Measurements from ENCODE around the gene BPIFB3. TPM values are rescaled to one million over a fixed set of nuclear protein-coding genes. Genes with fewer than 3 reads are reported as not detected.
A peak's percentile ranks its signal among the peaks of the same experiment; 100 is the strongest.

Gene BPIFB3
- not detected for total RNA-seq

- DNase-seq = no peak
- Mint-ChIP-seq H3K9me3 (no peaks in the 10 kb centered on the region), H3K27me3 (ENCODE audit: low read depth) (no peaks in the 10 kb centered on the region), H3K4me1 (ENCODE audit: low read depth) (no peaks in the 10 kb centered on the region), H3K4me3 (no peak within 1 kb of the TSS), H3K36me3 (ENCODE audit: insufficient read depth) (no peaks in the 10 kb centered on the region)
- ATAC-seq = no peak
These were observed at the start of gene BPIFB3 for GRCh38 chr20:33053291-33054106. BPIFB3 (plus strand) TSS chr20:33053903; CDS start chr20:33055436, 1,533 bp downstream.

DNA sequence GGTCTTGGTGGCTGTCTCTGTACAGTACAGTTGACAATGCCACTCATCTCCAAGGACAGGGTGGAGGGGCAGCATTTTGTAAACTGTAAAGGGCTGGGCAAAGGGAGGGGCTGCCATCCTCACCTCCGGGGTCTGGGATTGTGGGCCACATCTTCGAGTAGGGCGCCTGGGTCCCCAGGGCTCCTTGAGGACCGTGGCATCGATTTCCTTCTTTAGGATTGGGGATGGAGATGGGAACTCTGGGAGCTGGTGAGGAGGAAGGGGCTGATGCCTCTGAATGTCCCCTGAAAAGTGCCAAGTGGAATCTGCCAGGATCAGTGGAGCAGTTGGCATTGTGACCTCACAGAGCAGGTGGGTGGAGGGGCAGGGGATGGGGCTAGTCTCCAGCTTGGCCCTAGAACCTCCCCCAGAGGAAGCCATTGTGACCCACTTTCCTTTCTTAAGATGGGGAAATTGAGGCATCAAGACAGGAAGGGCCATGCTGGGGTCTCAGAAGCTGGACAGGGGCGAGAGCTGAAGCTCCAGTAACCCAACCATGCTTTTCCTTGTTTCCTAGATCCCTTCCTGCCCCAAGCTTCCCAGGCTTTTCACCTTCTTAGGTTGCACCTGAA is 49.5 kb upstream of the BPIFB3 start, which contains the start of gene SUN5:
Gene SUN5, minus strand, starts transcription at position 293 of the 611 bp plus-strand sequence. Its CDS starts 93 bp downstream, at position 200.
- H3K9me3 Mint-ChIP-seq = peaks cover 5% of the 10 kb centered on the region
- no peaks in the 10 kb centered on the region for H3K27me3 Mint-ChIP-seq (ENCODE audit: low read depth)
- peaks cover 11% of the 10 kb centered on the region for H3K4me1 Mint-ChIP-seq (ENCODE audit: low read depth)
- peaks cover 2% of the 10 kb centered on the region for H3K36me3 Mint-ChIP-seq (ENCODE audit: insufficient read depth)
- H3K4me3 Mint-ChIP-seq = no peak within 1 kb of the TSS
- no peak for ATAC-seq
- no peak for DNase-seq

DNA sequence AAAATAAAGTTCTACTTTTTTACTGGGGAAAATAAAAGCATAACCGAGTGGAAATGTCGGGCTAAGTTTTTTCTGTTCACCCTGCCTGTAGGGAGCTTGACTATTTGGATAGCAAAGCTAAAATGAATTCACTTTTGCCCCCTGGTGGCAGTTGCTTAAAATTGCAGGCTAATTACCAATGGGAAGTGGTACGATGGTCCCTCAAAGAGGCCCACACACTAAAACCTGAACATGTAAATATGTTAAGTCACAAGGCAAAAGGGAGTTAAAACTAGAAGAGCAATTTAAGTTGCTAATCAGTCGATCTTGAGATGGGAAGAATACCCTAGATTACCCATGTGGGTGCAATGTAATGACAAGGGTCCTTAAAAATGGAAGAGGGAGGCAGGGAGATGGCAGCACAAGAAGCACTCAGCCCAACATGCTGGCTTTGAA is 48.6 kb upstream of the BPIFB3 start:
- Mint-ChIP-seq H3K4me1 (ENCODE audit: low read depth) (peaks cover 10% of the 10 kb centered on the region), H3K36me3 (ENCODE audit: insufficient read depth) (peaks cover 2% of the 10 kb centered on the region), H3K4me3 (no peak overlapping the region), H3K27me3 (ENCODE audit: low read depth) (no peaks in the 10 kb centered on the region), H3K9me3 (peaks cover 5% of the 10 kb centered on the region)
- DNase-seq = no peak
- peak in 1 of 2 donors; percentile 32 for ATAC-seq

- Mint-ChIP-seq H3K9me3 (peaks cover 5% of the 10 kb centered on the region), H3K36me3 (ENCODE audit: insufficient read depth) (peaks cover 2% of the 10 kb centered on the region), H3K27me3 (ENCODE audit: low read depth) (no peaks in the 10 kb centered on the region), H3K4me3 (no peak overlapping the region), H3K4me1 (ENCODE audit: low read depth) (peaks cover 8% of the 10 kb centered on the region)
- ATAC-seq = no peak
- no peak for DNase-seq
These were observed 47.6 kb upstream of the BPIFB3 start for GRCh38 chr20:33005908-33006775.

DNA sequence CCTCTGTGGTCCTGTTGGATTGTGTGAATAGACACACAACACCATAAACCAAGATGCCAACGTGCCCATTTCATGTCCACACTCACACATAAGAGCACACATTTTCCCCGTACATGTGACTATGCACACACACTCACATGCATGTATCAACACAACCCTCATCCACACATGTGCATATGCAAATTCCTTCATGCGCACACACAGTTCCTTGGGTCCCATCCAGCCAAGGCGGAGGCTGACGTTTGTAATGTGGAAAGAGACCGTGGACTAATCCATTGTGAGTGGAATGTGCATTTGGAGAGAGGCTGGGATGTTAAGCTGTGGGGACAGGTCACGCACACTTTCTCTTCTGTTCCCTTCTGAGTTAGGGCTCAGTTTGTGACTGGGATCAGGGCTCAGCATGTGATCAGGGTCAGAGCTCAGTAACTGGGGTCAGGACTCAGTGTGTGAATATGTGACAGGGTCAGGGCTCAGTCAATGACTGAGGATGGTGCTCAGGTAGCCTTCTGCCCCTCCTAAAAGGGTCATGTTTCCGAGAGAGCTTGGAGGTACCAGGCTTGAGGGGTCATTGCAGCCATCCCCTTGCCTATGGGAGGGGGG is 46.8 kb upstream of the BPIFB3 start:
- H3K27me3 Mint-ChIP-seq (ENCODE audit: low read depth) = no peaks in the 10 kb centered on the region
- no peak for DNase-seq
- peaks cover 2% of the 10 kb centered on the region for H3K36me3 Mint-ChIP-seq (ENCODE audit: insufficient read depth)
- H3K4me1 Mint-ChIP-seq (ENCODE audit: low read depth) = peaks cover 8% of the 10 kb centered on the region
- no peak for ATAC-seq
- H3K9me3 Mint-ChIP-seq = peaks cover 5% of the 10 kb centered on the region
- no peak overlapping the region for H3K4me3 Mint-ChIP-seq

GRCh38 chr20:33007376-33008335 is 46.0 kb upstream of the BPIFB3 start, which contains the start of gene BPIFB2:
BPIFB2 (plus strand) TSS chr20:33007704; CDS start chr20:33008575, 871 bp downstream.
- H3K4me3 Mint-ChIP-seq = no peak within 1 kb of the TSS
- H3K36me3 Mint-ChIP-seq (ENCODE audit: insufficient read depth) = peaks cover 2% of the 10 kb centered on the region
- H3K27me3 Mint-ChIP-seq (ENCODE audit: low read depth) = no peaks in the 10 kb centered on the region
- H3K4me1 Mint-ChIP-seq (ENCODE audit: low read depth) = peaks cover 6% of the 10 kb centered on the region
- no peak for DNase-seq
- peaks cover 5% of the 10 kb centered on the region for H3K9me3 Mint-ChIP-seq
- ATAC-seq = no peak

DNA sequence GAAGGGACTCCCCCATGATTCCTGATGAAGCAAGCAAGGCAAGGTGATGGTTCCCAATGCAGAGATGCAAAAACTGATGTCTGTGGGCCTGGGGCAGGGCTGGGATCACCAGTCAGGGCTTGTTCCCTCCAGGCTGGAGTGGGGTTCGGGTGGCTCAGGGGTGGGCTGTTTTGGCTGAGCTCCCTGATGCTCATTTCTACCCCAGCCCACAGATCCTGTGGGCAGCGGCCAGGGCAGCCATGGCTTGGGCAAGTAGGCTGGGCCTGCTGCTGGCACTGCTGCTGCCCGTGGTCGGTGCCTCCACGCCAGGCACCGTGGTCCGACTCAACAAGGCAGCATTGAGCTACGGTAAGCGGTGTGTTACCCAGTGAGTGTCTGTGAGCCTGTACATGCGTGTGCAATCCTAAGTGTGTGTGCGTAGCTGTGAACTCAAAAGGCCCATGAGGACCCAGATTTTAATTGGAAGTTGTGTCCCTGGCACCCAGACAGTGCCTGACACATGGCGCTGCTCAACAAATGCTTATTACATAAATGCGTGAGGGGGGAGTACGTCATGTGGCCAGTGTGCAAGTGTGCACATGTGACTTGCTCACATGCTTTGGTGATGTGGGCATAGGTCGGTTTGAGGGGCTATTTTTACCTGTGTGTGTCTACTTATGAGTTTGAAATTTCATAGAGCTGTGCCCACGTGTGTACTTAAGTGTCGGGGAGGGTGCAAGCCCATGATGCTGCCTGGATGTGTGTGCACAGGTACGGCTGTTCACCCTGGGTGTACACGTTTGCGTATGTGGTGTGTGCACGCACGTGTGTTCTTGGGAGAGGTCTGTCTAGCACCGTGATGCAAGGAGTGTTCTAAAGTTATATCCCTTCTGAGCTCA is 45.1 kb upstream of the BPIFB3 start:
- DNase-seq (no peak), ATAC-seq (no peak)
- Mint-ChIP-seq H3K9me3 (peaks cover 5% of the 10 kb centered on the region), H3K4me1 (ENCODE audit: low read depth) (peaks cover 6% of the 10 kb centered on the region), H3K4me3 (no peak overlapping the region), H3K36me3 (ENCODE audit: insufficient read depth) (peaks cover 2% of the 10 kb centered on the region), H3K27me3 (ENCODE audit: low read depth) (no peaks in the 10 kb centered on the region)

DNA sequence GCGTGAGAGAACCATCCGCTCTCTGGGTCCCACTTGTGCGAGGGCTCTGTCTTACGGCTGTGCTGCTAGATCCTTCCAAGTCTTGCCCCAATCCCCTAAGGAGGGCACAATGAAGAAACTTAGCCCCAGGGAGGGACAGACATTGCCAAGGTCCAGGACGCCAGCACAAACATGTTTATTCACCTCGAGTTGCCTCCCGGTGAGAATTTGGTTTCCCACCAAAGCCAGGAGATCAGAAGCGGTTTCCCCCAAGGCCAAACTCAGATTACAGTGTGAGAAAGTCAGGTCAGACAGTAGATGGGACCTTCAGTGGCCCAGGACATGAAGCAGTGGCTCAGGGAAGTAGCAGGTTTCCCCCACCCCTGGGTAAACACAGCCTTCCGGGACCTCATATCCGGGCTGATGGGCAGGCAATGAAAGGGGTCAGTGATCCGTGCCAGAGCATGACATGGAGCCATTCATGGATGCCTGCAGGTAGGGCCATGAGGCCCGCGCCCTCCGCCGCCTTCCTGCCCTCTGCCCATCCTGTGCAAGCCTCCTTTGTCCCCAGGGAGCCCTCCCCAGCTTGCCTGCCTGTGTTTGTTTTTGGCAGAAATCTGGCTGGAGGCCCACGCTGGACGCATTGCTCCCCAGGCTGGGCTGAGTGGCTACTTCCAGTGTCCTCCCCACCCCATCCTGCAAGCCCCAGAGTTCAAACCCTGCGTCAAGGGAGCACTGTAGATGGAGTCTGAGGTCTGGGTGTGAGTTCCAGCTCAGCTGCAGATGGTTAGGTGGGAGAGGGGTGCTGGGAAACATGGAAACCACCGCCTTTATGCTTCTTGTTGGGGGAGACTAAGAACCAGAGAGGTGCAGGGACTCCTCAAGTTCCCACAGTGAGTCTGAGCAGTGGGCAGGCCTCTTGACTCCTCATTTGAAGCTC is 44.2 kb upstream of the BPIFB3 start:
- Mint-ChIP-seq H3K27me3 (ENCODE audit: low read depth) (no peaks in the 10 kb centered on the region), H3K4me1 (ENCODE audit: low read depth) (peaks cover 5% of the 10 kb centered on the region), H3K4me3 (no peak overlapping the region), H3K36me3 (ENCODE audit: insufficient read depth) (peaks cover 2% of the 10 kb centered on the region), H3K9me3 (peaks cover 5% of the 10 kb centered on the region)
- ATAC-seq = no peak
- no peak for DNase-seq

DNA sequence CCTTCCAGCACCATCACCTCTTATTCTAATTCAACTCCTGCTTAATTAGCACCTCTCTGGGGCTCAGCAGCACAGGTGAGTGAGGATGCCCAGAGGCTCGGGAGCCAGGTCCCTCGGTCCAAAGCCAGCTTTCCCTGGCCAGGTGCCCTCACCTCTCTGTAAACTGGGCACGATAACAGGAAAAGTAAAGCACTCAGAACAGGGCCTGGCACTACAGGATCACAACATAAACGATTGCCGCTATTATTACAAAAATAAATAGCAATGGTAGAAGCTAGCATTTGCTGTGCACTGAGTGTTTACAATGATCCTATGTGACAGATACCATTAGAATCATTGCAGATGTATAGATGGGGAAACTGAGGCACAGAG is 43.6 kb upstream of the BPIFB3 start:
- H3K4me3 Mint-ChIP-seq = no peak overlapping the region
- peaks cover 3% of the 10 kb centered on the region for H3K4me1 Mint-ChIP-seq (ENCODE audit: low read depth)
- H3K36me3 Mint-ChIP-seq (ENCODE audit: insufficient read depth) = peaks cover 2% of the 10 kb centered on the region
- no peak for DNase-seq
- H3K27me3 Mint-ChIP-seq (ENCODE audit: low read depth) = no peaks in the 10 kb centered on the region
- no peak for ATAC-seq
- peaks cover 4% of the 10 kb centered on the region for H3K9me3 Mint-ChIP-seq

GRCh38 chr20:33010674-33011449 is 42.8 kb upstream of the BPIFB3 start:
- no peak for ATAC-seq
- no peaks in the 10 kb centered on the region for H3K4me1 Mint-ChIP-seq (ENCODE audit: low read depth)
- H3K27me3 Mint-ChIP-seq (ENCODE audit: low read depth) = no peaks in the 10 kb centered on the region
- no peaks in the 10 kb centered on the region for H3K36me3 Mint-ChIP-seq (ENCODE audit: insufficient read depth)
- no peaks in the 10 kb centered on the region for H3K9me3 Mint-ChIP-seq
- no peak overlapping the region for H3K4me3 Mint-ChIP-seq
- DNase-seq = no peak

All from activated T-cell treated with anti-CD3 and anti-CD28 coated beads, Interleukin-2, amount 50 U/mL, for 4 hours (primary cell).